GM12878 (cell line): Measurements from ENCODE around the gene HOXD10. TPM values are rescaled to one million over a fixed set of nuclear protein-coding genes. Genes with fewer than 3 reads are reported as not detected.

ENCODE experiments used
- ATAC-seq: fragments of 200-7000 bp; cut with Tn5 transposase; 3 replicates; pipeline ENCODE4 v1.9.1; 2020; ENCODE audit warnings: mild to moderate bottlenecking, moderate library complexity
- BruUV-seq: library from RNA; stranded (reverse); fragments of 400-500 nt; replicated peaks from 2 replicates; lab custom pipeline; 2021; lab: Mats Ljungman, UMichigan
- CTCF ChIA-PET: fragments of 300-600 bp; sonication (Branson Sonifier 250); formaldehyde crosslinking; extraction: SDS; loops from one replicate; lab custom pipeline; 2021; ENCODE audit warnings: inconsistent platforms; lab: Yijun Ruan, JAX
- POLR2A ChIA-PET: fragments of 350-600 bp; formaldehyde crosslinking; extraction: SDS; loops from one replicate; lab custom pipeline; 2021; ENCODE audit warnings: inconsistent platforms; lab: Charles Lee
- RAD21 ChIA-PET: fragments of 300-600 bp; sonication (Branson Sonifier 250); formaldehyde crosslinking; loops from one replicate; lab custom pipeline; 2023; ENCODE audit warnings: antibody characterized with exemption; ENCODE audit not compliant: unreplicated experiment; lab: Charles Lee
- SMC1A ChIA-PET: fragments of 300-600 bp; sonication (Branson Sonifier 250); formaldehyde crosslinking; loops from one replicate; lab custom pipeline; 2023; ENCODE audit not compliant: unreplicated experiment, uncharacterized antibody; lab: Charles Lee
- DNase-seq: peaks from one replicate; pipeline ENCODE4 v3.0.0-alpha.2; 2011; ENCODE audit warnings: low read depth, low spot score
- FAIRE-seq: peaks from 3 replicates; lab custom pipeline; 2011; peaks lifted over from hg19 to GRCh38; lab: Jason Lieb, UNC
- H2AFZ ChIP-seq: 2 replicates; pipeline ENCODE4 v1.6.0; 2011; ENCODE audit warnings: low read depth, low read length, control low read depth; ENCODE audit not compliant: control insufficient read depth
- H3K27ac ChIP-seq: 2 replicates; pipeline ENCODE4 v1.5.1; 2011; ENCODE audit warnings: control low read depth; ENCODE audit not compliant: control insufficient read depth, insufficient read depth
- H3K27me3 ChIP-seq, 2 experiments: replicated peaks in 1 of 2; 2 replicates each; pipeline versions ENCODE4 v1.6.0 to v1.6.1; 2011; ENCODE audit warnings: low read length in 1 of 2; ENCODE audit not compliant: control insufficient read depth in 2 of 2, insufficient read depth in 2 of 2
- H3K36me3 ChIP-seq, 2 experiments: 2 replicates each; pipeline ENCODE4 v1.5.1; 2011; ENCODE audit warnings: low read length in 1 of 2; ENCODE audit not compliant: control insufficient read depth in 2 of 2, insufficient read depth in 2 of 2
- H3K4me1 ChIP-seq: 2 replicates; pipeline ENCODE4 v1.6.1; 2011; ENCODE audit warnings: mild to moderate bottlenecking, low read length, moderate library complexity, mixed read lengths; ENCODE audit not compliant: control insufficient read depth, insufficient read depth
- H3K4me2 ChIP-seq: 2 replicates; pipeline ENCODE4 v1.6.0; 2011; ENCODE audit warnings: control low read depth; ENCODE audit not compliant: control insufficient read depth, insufficient read depth
- H3K4me3 ChIP-seq: fragments of 200-600 bp; sonication (generic); 2 replicates; pipeline ENCODE4 v1.5.1; 2016
- H3K79me2 ChIP-seq: 2 replicates; pipeline ENCODE4 v1.6.0; 2011; ENCODE audit warnings: low read length; ENCODE audit not compliant: control insufficient read depth, insufficient read depth
- H3K9ac ChIP-seq: 2 replicates; pipeline ENCODE4 v1.8.0; 2011; ENCODE audit warnings: low read length, control low read depth, mixed read lengths; ENCODE audit not compliant: control insufficient read depth, insufficient read depth
- H3K9me3 ChIP-seq: replicated peaks from 3 replicates; pipeline ENCODE4 v1.5.1; 2011; ENCODE audit warnings: mild to moderate bottlenecking, low read length; ENCODE audit not compliant: control insufficient read depth, insufficient read depth
- H4K20me1 ChIP-seq: 2 replicates; pipeline ENCODE4 v1.6.0; 2011; ENCODE audit not compliant: control insufficient read depth, insufficient read depth
- GABPA ChIP-seq: IDR thresholded peaks from 2 replicates; pipeline ENCODE4 v1.6.1; 2014; ENCODE audit warnings: antibody characterized with exemption, low read depth, mild to moderate bottlenecking, inconsistent platforms
- HSF1 ChIP-seq: fragments of 150-350 bp; IDR thresholded peaks from 2 replicates; pipeline ENCODE4 v1.6.1; 2014; ENCODE audit warnings: mild to moderate bottlenecking, low read depth, low read length
- KLF5 ChIP-seq: fragments of 450-650 bp; IDR thresholded peaks from 2 replicates; pipeline ENCODE4 v1.6.1; 2014; ENCODE audit warnings: mild to moderate bottlenecking; ENCODE audit not compliant: partially characterized antibody
- LARP7 ChIP-seq: fragments of 450-650 bp; IDR thresholded peaks from 2 replicates; pipeline ENCODE4 v1.6.1; 2017; ENCODE audit warnings: mild to moderate bottlenecking
- MEF2B ChIP-seq: fragments of 450-650 bp; IDR thresholded peaks from 2 replicates; pipeline ENCODE4 v1.6.1; 2018; ENCODE audit warnings: mild to moderate bottlenecking, moderate library complexity; ENCODE audit not compliant: partially characterized antibody, poor library complexity, severe bottlenecking
- SMAD5 ChIP-seq: IDR thresholded peaks from 2 replicates; pipeline ENCODE4 v1.6.1; 2016; ENCODE audit warnings: antibody characterized with exemption, low read depth
- TCF7 ChIP-seq: IDR thresholded peaks from 2 replicates; pipeline ENCODE4 v1.6.1; 2014; ENCODE audit warnings: antibody characterized with exemption, borderline replicate concordance
- WGBS: methylation state at CpG from one replicate; pipeline ENCODE4 v1.1.6; 2016; ENCODE audit warnings: low lambda C conversion rate; ENCODE audit not compliant: insufficient replicate concordance, insufficient coverage; ENCODE audit errors: missing lambda C conversion rate; 5-methylcytosine and 5-hydroxymethylcytosine counted together
- in situ Hi-C: fragments of 300-500 bp; cut with MboI; formaldehyde crosslinking; loops from 9 replicates; pipeline ENCODE4 v1.14.3; 2018; ENCODE audit warnings: mixed read lengths
- intact Hi-C: fragments of 100-400 bp; cut with micrococcal nuclease; formaldehyde crosslinking; loops from one replicate; pipeline ENCODE4 v1.14.2; 2022; ENCODE audit not compliant: unreplicated experiment
- polyA plus RNA-seq, 11 experiments: library from polyadenylated mRNA; depleted of rRNA in 4 of 11; unstranded in 6 of 11; stranded (reverse) in 5 of 11; fragments of >200 nt; fragmentation: Nextera tagmentation in 4 of 11; fragmentation: Illumina TruSeq in 1 of 11; extraction: Ambion mirVana in 4 of 11; extraction: Trizol in 1 of 11; gene quantifications; 1 replicate in 1 of 11; 2 replicates in 10 of 11; pipeline versions ENCODE4 v1.2.1 to v1.2.3, GENCODE V29; 2011 to 2016; ENCODE audit warnings: inconsistent platforms in 2 of 11, missing spikeins in 2 of 11, low read depth in 1 of 11
- total RNA-seq, 4 experiments: library from RNA; depleted of rRNA in 3 of 4; stranded (reverse); fragments of >200 nt in 3 of 4; fragmentation: Illumina TruSeq in 1 of 4; extraction: Trizol in 1 of 4; gene quantifications; 2 replicates each; pipeline versions ENCODE4 v1.2.1 to v1.2.3, GENCODE V29; 2013 to 2021

HOXD10 gene
- total and polyA plus RNA-seq, 10 of the 15 experiments (the other 5 are each of a cell fraction or from before 2014, with no cell fraction given), result not detected

GRCh38 chr2:176067589-176068418, 48.8 kb upstream of the HOXD10 start:
- Histone ChIP-seq H3K4me2 (no peak overlapping the region), H3K27me3 (peaks cover 15 to 34% of the 10 kb centered on the region in 2 experiments), H3K4me3 (no peak overlapping the region), H3K27ac (no peak overlapping the region), H3K79me2 (no peaks in the 10 kb centered on the region), H3K4me1 (no peaks in the 10 kb centered on the region; the same call in 1 of the 2 replicates), H4K20me1 (no peaks in the 10 kb centered on the region), H2AFZ (no peak overlapping the region), H3K9me3 (no peaks in the 10 kb centered on the region; the same call in 1 of the 3 replicates), H3K36me3 (no peaks in the 10 kb centered on the region), H3K9ac (no peak overlapping the region)
- ATAC-seq, result no peak
- in situ Hi-C loops, result no loop called here
- no peak for FAIRE-seq
- no peak for DNase-seq
- 22% methylated on average over 23 of the region's 38 CpGs for WGBS
- CTCF ChIA-PET, result no interaction called here
- no peak for TF ChIP-seq MEF2B
- no peak for TF ChIP-seq LARP7
- TF ChIP-seq HSF1, result no peak
- no peak for TF ChIP-seq SMAD5
- no peak for TF ChIP-seq GABPA
- no peak for TF ChIP-seq TCF7
- TF ChIP-seq KLF5, result no peak
- BruUV-seq, result no TSS peak
- POLR2A ChIA-PET, result no interaction called here
- intact Hi-C loops, result no loop called here
- SMC1A ChIA-PET, result no interaction called here
- RAD21 ChIA-PET, result no interaction called here
